ENCODE results near the gene NIN. TPM values are rescaled to one million over a fixed set of nuclear protein-coding genes. Genes with fewer than 3 reads are reported as not detected.
A peak's percentile ranks its signal among the peaks of the same experiment; 100 is the strongest.

Gene NIN
- total and polyA plus RNA-seq, 2 donors (not counting 1 experiment from before 2014, with no cell fraction given) = 22.8 to 37.5 TPM

DNA sequence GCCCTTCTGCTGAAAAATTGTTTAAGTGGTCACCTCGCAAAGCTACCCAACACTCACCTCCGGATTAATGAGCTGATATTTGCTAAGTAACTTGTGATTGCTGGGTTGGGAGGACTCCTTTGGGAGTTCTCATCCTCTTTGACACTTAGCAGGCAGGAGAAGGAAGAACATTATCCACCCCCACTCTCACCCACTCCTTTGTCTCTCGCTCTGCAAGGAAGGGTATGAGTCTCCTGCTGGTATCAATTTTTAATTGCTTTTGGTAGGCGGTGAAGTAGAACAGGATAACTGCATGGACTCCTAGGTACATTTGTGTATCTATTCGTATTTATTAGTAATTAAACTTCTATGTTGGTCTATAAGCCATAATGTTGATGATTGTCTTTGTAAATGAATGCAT is 34.0 kb upstream of the NIN start:
- Histone ChIP-seq H3K4me2 (ENCODE audit: extremely low read depth, insufficient read depth, low read length) (no peak overlapping the region), H3K4me3 (replicated peaks in 1 of 4; ENCODE audit: control extremely low read depth in 1 of 4, insufficient read depth in 1 of 4, low read depth in 3 of 4, low read length in 4 of 4) (no peak overlapping the region), H3K27ac (ENCODE audit: insufficient read depth, low read length) (no peak overlapping the region), H3K79me2 (ENCODE audit: control insufficient read depth, insufficient read depth, low read length) (no peaks in the 10 kb centered on the region), H4K20me1 (ENCODE audit: control insufficient read depth, extremely low read depth, insufficient read depth, low read length) (no peaks in the 10 kb centered on the region), H2AFZ (ENCODE audit: low read length) (no peak overlapping the region), H3K9ac (ENCODE audit: insufficient read depth, low read length) (no peak overlapping the region), H3K4me1 (ENCODE audit: control insufficient read depth, extremely low read depth, insufficient read depth, low read length) (peaks cover 2% of the 10 kb centered on the region), H3K27me3 (ENCODE audit: control insufficient read depth, insufficient read depth, low read length) (no peaks in the 10 kb centered on the region), H3K9me3 (ENCODE audit: control insufficient read depth, insufficient read depth, low read depth, low read length) (no peaks in the 10 kb centered on the region), H3K36me3 (ENCODE audit: control insufficient read depth, insufficient read depth, low read length) (no peaks in the 10 kb centered on the region)
- TF ChIP-seq, protein P1, sequence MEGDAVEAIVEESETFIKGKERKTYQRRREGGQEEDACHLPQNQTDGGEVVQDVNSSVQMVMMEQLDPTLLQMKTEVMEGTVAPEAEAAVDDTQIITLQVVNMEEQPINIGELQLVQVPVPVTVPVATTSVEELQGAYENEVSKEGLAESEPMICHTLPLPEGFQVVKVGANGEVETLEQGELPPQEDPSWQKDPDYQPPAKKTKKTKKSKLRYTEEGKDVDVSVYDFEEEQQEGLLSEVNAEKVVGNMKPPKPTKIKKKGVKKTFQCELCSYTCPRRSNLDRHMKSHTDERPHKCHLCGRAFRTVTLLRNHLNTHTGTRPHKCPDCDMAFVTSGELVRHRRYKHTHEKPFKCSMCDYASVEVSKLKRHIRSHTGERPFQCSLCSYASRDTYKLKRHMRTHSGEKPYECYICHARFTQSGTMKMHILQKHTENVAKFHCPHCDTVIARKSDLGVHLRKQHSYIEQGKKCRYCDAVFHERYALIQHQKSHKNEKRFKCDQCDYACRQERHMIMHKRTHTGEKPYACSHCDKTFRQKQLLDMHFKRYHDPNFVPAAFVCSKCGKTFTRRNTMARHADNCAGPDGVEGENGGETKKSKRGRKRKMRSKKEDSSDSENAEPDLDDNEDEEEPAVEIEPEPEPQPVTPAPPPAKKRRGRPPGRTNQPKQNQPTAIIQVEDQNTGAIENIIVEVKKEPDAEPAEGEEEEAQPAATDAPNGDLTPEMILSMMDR (conservative IDR thresholded peaks at IDR 0.05 in 1 of 2, IDR thresholded peaks at IDR 0.05 in 1 of 2; ENCODE audit: low read depth in 1 of 2, low read length in 2 of 2) = no peak
- TF ChIP-seq EZH2 (IDR thresholded peaks at IDR 0.05; ENCODE audit: low read length, missing control alignments) = no peak
- no peak for DNase-seq (ENCODE audit: low read depth in 2 of 2)

DNA sequence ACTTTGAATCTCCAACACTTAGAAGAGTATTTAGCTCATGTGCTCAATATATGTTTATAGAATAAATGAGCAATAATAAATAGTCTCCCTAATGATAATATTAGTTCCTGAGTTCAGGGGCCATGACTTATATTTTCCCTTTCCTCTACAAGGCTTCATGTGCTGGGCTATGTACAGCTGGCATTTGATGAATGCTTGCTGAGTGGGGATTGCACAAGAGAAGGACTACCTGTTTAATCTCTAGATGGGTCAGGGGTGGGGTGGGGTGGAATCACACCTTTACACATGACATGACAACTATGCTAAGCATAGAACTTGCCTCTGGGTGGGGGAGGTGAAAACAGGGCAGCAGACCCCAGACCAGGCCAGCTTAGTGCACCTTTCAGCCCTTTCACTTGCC is 33.3 kb upstream of the NIN start:
- Histone ChIP-seq H3K27me3 (ENCODE audit: control insufficient read depth, insufficient read depth, low read length) (no peaks in the 10 kb centered on the region), H3K36me3 (ENCODE audit: control insufficient read depth, insufficient read depth, low read length) (no peaks in the 10 kb centered on the region), H3K4me3 (replicated peaks in 1 of 4; ENCODE audit: control extremely low read depth in 1 of 4, insufficient read depth in 1 of 4, low read depth in 3 of 4, low read length in 4 of 4) (no peak overlapping the region), H3K4me1 (ENCODE audit: control insufficient read depth, extremely low read depth, insufficient read depth, low read length) (peaks cover 2% of the 10 kb centered on the region), H3K9ac (ENCODE audit: insufficient read depth, low read length) (no peak overlapping the region), H3K27ac (ENCODE audit: insufficient read depth, low read length) (no peak overlapping the region), H3K4me2 (ENCODE audit: extremely low read depth, insufficient read depth, low read length) (no peak overlapping the region), H2AFZ (ENCODE audit: low read length) (no peak overlapping the region), H4K20me1 (ENCODE audit: control insufficient read depth, extremely low read depth, insufficient read depth, low read length) (no peaks in the 10 kb centered on the region), H3K79me2 (ENCODE audit: control insufficient read depth, insufficient read depth, low read length) (no peaks in the 10 kb centered on the region), H3K9me3 (ENCODE audit: control insufficient read depth, insufficient read depth, low read depth, low read length) (no peaks in the 10 kb centered on the region)
- DNase-seq (ENCODE audit: low read depth in 2 of 2) = no peak
- TF ChIP-seq EZH2 (IDR thresholded peaks at IDR 0.05; ENCODE audit: low read length, missing control alignments) = no peak
- TF ChIP-seq, protein P1 (conservative IDR thresholded peaks at IDR 0.05 in 1 of 2, IDR thresholded peaks at IDR 0.05 in 1 of 2; ENCODE audit: low read depth in 1 of 2, low read length in 2 of 2) = no peak

DNA sequence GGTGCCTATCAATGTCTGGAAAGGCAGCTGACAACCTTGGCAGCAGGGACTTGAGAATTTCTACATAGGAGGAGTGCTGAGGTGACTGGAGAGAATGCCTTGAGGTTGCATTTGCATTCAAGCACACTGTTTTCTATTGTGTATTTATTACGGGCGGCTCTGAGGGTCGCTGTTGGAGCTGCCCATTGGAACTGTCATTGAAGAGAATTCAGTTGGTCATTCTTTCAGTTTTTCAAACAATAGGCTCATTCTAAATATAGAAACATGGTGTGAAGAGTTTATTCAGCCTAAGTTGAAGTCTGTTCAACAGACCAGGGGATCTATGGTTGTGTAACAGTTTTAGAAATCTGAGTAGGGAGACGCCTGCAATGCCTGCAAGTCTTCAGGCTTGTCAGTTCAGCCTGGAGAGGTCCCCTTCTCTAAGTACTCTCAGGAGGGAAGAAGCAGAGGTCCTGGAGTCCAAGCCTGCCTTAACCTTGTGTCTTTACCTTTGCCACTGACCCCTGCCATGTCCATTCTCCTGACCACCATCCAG is 31.1 kb upstream of the NIN start:
- H3K9ac ChIP-seq (ENCODE audit: insufficient read depth, low read length) = no peak overlapping the region
- H3K27me3 ChIP-seq (ENCODE audit: control insufficient read depth, insufficient read depth, low read length) = no peaks in the 10 kb centered on the region
- peaks cover 2% of the 10 kb centered on the region for H3K4me1 ChIP-seq (ENCODE audit: control insufficient read depth, extremely low read depth, insufficient read depth, low read length)
- peak in 1 of 2 donors; percentile 58 for DNase-seq (ENCODE audit: low read depth in 2 of 2)
- TF ChIP-seq, protein P1 (conservative IDR thresholded peaks at IDR 0.05 in 1 of 2, IDR thresholded peaks at IDR 0.05 in 1 of 2; ENCODE audit: low read depth in 1 of 2, low read length in 2 of 2) = no peak
- TF ChIP-seq EZH2 (IDR thresholded peaks at IDR 0.05; ENCODE audit: low read length, missing control alignments) = no peak
- H4K20me1 ChIP-seq (ENCODE audit: control insufficient read depth, extremely low read depth, insufficient read depth, low read length) = no peaks in the 10 kb centered on the region
- no peaks in the 10 kb centered on the region for H3K36me3 ChIP-seq (ENCODE audit: control insufficient read depth, insufficient read depth, low read length)
- no peaks in the 10 kb centered on the region for H3K9me3 ChIP-seq (ENCODE audit: control insufficient read depth, insufficient read depth, low read depth, low read length)
- no peak overlapping the region for H3K4me3 ChIP-seq (replicated peaks in 1 of 4; ENCODE audit: control extremely low read depth in 1 of 4, insufficient read depth in 1 of 4, low read depth in 3 of 4, low read length in 4 of 4)
- no peak overlapping the region for H2AFZ ChIP-seq (ENCODE audit: low read length)
- H3K79me2 ChIP-seq (ENCODE audit: control insufficient read depth, insufficient read depth, low read length) = no peaks in the 10 kb centered on the region
- H3K27ac ChIP-seq (ENCODE audit: insufficient read depth, low read length) = no peak overlapping the region
- no peak overlapping the region for H3K4me2 ChIP-seq (ENCODE audit: extremely low read depth, insufficient read depth, low read length)
